GM06990 (cell line): ENCODE data around the gene C11orf68.

Experiments used
- DNase-seq: peaks from one replicate; pipeline ENCODE4 v3.0.0-alpha.2; 2011; ENCODE audit not compliant: insufficient read length; ENCODE audit errors: extremely low read depth
- H3K27me3 ChIP-seq: replicated peaks from 2 replicates; pipeline ENCODE4 v1.6.0; 2011; ENCODE audit warnings: low read length; ENCODE audit not compliant: control insufficient read depth, insufficient read depth
- H3K36me3 ChIP-seq: 2 replicates; pipeline ENCODE4 v1.5.1; 2011; ENCODE audit warnings: low read length; ENCODE audit not compliant: control insufficient read depth, insufficient read depth
- H3K4me3 ChIP-seq: replicated peaks from 2 replicates; pipeline ENCODE4 v1.5.1; 2011; ENCODE audit warnings: low read depth, mild to moderate bottlenecking, control low read depth, low read length
- CTCF ChIP-seq: IDR thresholded peaks from 2 replicates; pipeline ENCODE4 v1.5.1; 2011; ENCODE audit warnings: low read length, control low read depth, mild to moderate bottlenecking, inconsistent platforms; ENCODE audit not compliant: insufficient read depth, poor library complexity, severe bottlenecking

C11orf68 gene

GRCh38 chr11:65883058-65883761 lies 35.7 kb downstream of the C11orf68 start:
- Histone ChIP-seq H3K4me3 (no peak overlapping the region), H3K27me3 (no peaks in the 10 kb centered on the region), H3K36me3 (peaks cover 30% of the 10 kb centered on the region)
- TF ChIP-seq CTCF: no peak
- DNase-seq: no peak

- Histone ChIP-seq H3K36me3 (peaks cover 30% of the 10 kb centered on the region), H3K27me3 (no peaks in the 10 kb centered on the region), H3K4me3 (no peak overlapping the region)
- TF ChIP-seq CTCF: no peak
- no peak for DNase-seq
Measured at GRCh38 chr11:65882120-65883057, 36.5 kb downstream of the C11orf68 start.

- Histone ChIP-seq H3K36me3 (peaks cover 27% of the 10 kb centered on the region), H3K4me3 (no peak overlapping the region), H3K27me3 (no peaks in the 10 kb centered on the region)
- TF ChIP-seq CTCF: no peak
- DNase-seq: no peak
Measured at GRCh38 chr11:65880844-65881421, 37.9 kb downstream of the C11orf68 start.

- no peak overlapping the region for H3K4me3 ChIP-seq
- DNase-seq: no peak
Measured at GRCh38 chr11:65880027-65880426, 38.8 kb downstream of the C11orf68 start.

GRCh38 chr11:65879617-65880016 lies 39.2 kb downstream of the C11orf68 start, which contains the start of gene CTSW:
TSS of gene CTSW (plus strand) at chr11:65879837. CDS start at chr11:65879855, 18 bp downstream.
- no peak for DNase-seq
- peaks cover 18% of the 10 kb centered on the region for H3K36me3 ChIP-seq
- no peak within 1 kb of the TSS for H3K4me3 ChIP-seq
- no peak for TF ChIP-seq CTCF
- H3K27me3 ChIP-seq: no peaks in the 10 kb centered on the region

More at GRCh38 chr11:65880027-65880426, 38.8 kb downstream of the C11orf68 start:
- H3K27me3 ChIP-seq: no peaks in the 10 kb centered on the region
- TF ChIP-seq CTCF: no peak
- H3K36me3 ChIP-seq: peaks cover 21% of the 10 kb centered on the region
